Glutamatergic neuron (in vitro differentiated cells): ENCODE results near the gene AMIGO3. TPM values are rescaled to one million over a fixed set of nuclear protein-coding genes. Genes with fewer than 3 reads are reported as not detected.

Experiments used
- DNase-seq: peaks from one replicate; pipeline ENCODE4 v3.0.0; 2022
- H3K27ac Mint-ChIP-seq: one replicate; pipeline ENCODE4 v1.8.0; 2020; ENCODE audit warnings: mild to moderate bottlenecking, mixed read lengths, inconsistent platforms; ENCODE audit not compliant: unreplicated experiment
- H3K27me3 Mint-ChIP-seq: one replicate; pipeline ENCODE4 v1.8.0; 2020; ENCODE audit warnings: mild to moderate bottlenecking, moderate library complexity, mixed read lengths, inconsistent platforms; ENCODE audit not compliant: unreplicated experiment
- H3K36me3 Mint-ChIP-seq: one replicate; pipeline ENCODE4 v1.8.0; 2020; ENCODE audit warnings: mild to moderate bottlenecking, mixed read lengths, inconsistent platforms; ENCODE audit not compliant: unreplicated experiment
- H3K4me1 Mint-ChIP-seq: one replicate; pipeline ENCODE4 v1.8.0; 2020; ENCODE audit warnings: mild to moderate bottlenecking, low read depth, mixed read lengths, inconsistent platforms; ENCODE audit not compliant: unreplicated experiment
- H3K4me3 Mint-ChIP-seq: one replicate; pipeline ENCODE4 v1.8.0; 2020; ENCODE audit warnings: mild to moderate bottlenecking, mixed read lengths, inconsistent platforms; ENCODE audit not compliant: unreplicated experiment
- H3K9me3 Mint-ChIP-seq: one replicate; pipeline ENCODE4 v1.8.0; 2020; ENCODE audit warnings: mild to moderate bottlenecking, moderate library complexity, mixed read lengths, inconsistent platforms; ENCODE audit not compliant: unreplicated experiment
- total RNA-seq: library from RNA; stranded (reverse); fragmentation: NEBNext Ultra II Directional; extraction: Animal tissue kit (Norgen Biotek cat#: 25700); gene quantifications from one replicate; pipeline ENCODE4 v1.2.1, GENCODE V29; 2021; ENCODE audit not compliant: unreplicated experiment
- TF ChIP-seq, protein P1 (sequence below): fragments of 200-600 bp; sonication (generic); IDR thresholded peaks from one replicate; pipeline ENCODE4 v1.5.0; 2021; ENCODE audit not compliant: partially characterized antibody, unreplicated experiment

Gene AMIGO3
- total RNA-seq, 1 donor from 2014 or later, result 1.4 TPM

DNA sequence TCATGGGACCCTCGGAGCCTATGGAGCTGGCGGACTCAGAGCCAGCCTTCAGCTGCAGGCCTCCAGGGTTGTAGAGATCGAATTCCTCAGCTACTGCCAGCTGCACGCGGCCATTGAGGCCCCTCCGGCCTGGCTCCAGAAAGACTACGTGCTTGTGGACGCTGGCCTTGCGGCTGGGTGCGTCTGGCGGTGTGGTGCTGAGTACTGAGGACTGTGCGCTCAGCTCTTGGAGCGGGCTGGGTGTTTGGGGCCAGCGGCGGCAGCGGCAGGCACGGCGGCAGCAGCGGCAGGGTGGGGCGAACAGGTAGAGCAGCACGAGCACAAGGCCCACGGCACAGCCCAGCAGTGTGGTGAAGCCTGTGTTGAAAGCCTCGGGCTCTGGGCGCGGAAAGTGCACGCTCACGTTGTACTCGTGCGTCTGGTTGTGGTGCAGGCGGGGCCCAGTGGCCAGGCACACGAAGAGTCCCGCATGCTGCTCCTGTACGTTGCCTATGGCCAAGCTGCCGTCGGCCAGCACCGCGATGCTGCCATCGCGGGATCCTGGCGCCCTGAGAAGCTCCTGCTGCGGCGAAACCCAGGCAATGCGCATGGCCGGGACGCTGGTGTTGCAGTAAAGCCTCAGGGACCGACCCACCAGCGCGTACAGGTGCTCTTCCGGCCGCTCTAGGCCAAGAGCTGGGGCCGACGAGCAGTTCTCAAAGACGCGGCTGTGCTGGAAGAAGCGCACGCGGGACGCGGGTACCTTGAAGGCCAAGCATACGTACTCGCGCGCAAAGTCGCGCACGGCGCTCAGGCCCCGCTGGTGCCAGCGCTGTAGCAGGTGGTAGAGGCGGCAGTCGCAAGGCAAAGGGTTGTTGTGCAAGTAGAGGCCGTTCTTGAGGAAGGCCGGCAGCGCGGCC lies 1.3 kb downstream of the AMIGO3 start:
- peak overlapping the region; percentile 92 for H3K27ac Mint-ChIP-seq
- TF ChIP-seq, protein P1, sequence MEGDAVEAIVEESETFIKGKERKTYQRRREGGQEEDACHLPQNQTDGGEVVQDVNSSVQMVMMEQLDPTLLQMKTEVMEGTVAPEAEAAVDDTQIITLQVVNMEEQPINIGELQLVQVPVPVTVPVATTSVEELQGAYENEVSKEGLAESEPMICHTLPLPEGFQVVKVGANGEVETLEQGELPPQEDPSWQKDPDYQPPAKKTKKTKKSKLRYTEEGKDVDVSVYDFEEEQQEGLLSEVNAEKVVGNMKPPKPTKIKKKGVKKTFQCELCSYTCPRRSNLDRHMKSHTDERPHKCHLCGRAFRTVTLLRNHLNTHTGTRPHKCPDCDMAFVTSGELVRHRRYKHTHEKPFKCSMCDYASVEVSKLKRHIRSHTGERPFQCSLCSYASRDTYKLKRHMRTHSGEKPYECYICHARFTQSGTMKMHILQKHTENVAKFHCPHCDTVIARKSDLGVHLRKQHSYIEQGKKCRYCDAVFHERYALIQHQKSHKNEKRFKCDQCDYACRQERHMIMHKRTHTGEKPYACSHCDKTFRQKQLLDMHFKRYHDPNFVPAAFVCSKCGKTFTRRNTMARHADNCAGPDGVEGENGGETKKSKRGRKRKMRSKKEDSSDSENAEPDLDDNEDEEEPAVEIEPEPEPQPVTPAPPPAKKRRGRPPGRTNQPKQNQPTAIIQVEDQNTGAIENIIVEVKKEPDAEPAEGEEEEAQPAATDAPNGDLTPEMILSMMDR, result no peak
- H3K36me3 Mint-ChIP-seq, result no peaks in the 10 kb centered on the region
- H3K4me3 Mint-ChIP-seq, result peak overlapping the region; percentile 87
- H3K4me1 Mint-ChIP-seq, result peaks cover 9% of the 10 kb centered on the region
- no peak for DNase-seq
- peaks cover 16% of the 10 kb centered on the region for H3K9me3 Mint-ChIP-seq
- peaks cover 20% of the 10 kb centered on the region for H3K27me3 Mint-ChIP-seq

DNA sequence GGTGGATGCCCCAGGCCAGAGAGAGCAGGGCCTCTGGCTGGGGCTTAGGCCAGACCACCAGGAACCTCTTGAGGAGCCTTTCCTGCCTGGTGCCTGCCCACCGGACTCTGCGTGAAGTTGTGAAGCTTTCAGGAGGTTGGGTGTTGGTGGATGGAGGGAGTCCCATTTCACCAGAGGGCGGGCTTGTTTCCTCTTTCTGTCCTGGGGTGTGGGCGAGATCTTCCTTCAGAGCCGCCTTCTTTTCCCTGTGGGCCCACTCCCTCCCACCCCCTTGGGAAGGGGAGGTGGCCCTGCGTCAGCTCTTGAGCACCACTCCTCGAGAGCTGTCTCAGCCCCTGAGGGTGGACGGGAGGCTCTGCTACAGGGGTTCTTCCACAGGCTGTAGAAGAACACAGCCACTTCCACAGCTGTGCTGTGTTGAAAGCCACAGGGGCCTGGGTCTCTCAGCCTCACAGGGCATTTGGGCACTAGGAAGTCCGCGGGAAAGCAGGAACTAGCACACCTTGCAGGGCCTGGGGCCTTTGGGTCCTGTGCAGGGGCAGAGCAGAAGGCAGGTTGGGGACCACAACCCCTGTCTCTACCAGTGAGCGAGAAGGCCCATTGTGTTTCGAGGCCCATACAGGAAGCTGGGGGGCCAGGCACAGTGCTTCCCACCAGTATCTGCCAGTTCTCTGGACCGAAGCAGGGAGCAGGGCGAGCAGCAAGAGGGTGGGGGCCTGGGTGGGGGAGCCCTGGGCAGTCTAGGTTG lies 2.1 kb downstream of the AMIGO3 start:
- Mint-ChIP-seq H3K9me3 (peaks cover 15% of the 10 kb centered on the region), H3K27ac (peak overlapping the region; percentile 22), H3K4me3 (no peak overlapping the region), H3K4me1 (peaks cover 9% of the 10 kb centered on the region), H3K27me3 (peaks cover 20% of the 10 kb centered on the region), H3K36me3 (no peaks in the 10 kb centered on the region)
- TF ChIP-seq, protein P1, result no peak
- DNase-seq, result no peak

DNA sequence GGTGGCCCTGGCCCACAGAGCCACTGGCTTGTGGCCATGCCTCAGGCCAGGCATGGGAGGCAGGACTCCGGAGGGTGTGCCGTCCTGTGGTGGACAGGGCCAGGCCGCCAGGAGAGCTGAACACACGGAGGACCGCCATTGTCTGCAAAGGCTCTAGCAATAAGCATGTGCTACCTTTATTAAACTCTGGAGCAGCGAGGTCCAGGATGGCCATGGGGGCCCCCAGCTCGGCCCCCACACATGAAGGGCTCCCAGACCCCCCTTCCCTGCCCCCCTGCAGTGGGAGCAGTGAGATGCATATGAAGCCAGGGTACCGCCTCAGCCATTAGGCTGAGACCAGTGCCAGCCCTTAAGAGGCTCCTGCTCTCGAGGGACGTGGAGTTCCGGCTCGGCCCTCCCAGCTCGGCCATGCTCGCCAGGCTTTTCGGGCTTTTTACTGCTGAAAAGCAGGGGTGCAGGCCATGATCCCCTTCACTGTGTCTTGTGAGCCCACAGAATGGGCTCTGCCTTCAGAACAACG lies 2.7 kb downstream of the AMIGO3 start:
- H3K9me3 Mint-ChIP-seq, result peaks cover 16% of the 10 kb centered on the region
- no peak for DNase-seq
- H3K36me3 Mint-ChIP-seq, result no peaks in the 10 kb centered on the region
- peaks cover 21% of the 10 kb centered on the region for H3K27me3 Mint-ChIP-seq
- H3K27ac Mint-ChIP-seq, result no peak overlapping the region
- H3K4me1 Mint-ChIP-seq, result peaks cover 9% of the 10 kb centered on the region
- TF ChIP-seq, protein P1, result no peak
- H3K4me3 Mint-ChIP-seq, result no peak overlapping the region

DNA sequence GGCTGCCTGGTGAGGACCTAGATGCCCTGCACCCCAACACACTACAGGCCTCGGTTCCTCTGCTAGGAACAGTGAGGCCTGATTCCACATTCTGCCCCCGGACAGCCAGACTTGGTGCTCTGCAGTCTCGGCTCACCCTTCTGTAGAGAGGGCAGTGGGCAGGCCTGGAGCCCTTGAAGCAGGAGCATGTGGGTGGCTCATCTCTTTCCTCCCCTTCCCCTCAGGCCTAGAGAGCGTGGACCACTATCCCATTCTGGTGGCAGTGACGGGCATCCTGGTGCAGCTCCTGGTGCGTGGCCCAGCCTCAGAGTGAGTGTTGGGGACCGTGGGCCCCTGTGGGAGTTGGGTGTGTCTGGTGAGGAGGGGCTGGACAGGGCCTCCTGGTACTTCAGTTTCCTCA lies 3.3 kb downstream of the AMIGO3 start:
- TF ChIP-seq, protein P1, result no peak
- Mint-ChIP-seq H3K9me3 (peaks cover 16% of the 10 kb centered on the region), H3K27me3 (peaks cover 24% of the 10 kb centered on the region), H3K27ac (no peak overlapping the region), H3K4me1 (peaks cover 9% of the 10 kb centered on the region), H3K36me3 (no peaks in the 10 kb centered on the region), H3K4me3 (no peak overlapping the region)
- no peak for DNase-seq
